ENCODE data around the gene TCEANC2.

Gene TCEANC2

GRCh38 chr1:54008876-54009275 lies 44.5 kb upstream of the TCEANC2 start:
- TF ChIP-seq SIN3A (IDR thresholded peaks at IDR 0.05; ENCODE audit: borderline replicate concordance, insufficient read depth, low read length) (no peak), POLR2AphosphoS5 (IDR thresholded peaks at IDR 0.05; ENCODE audit: low read depth, low read length) (no peak), TAF1 (IDR thresholded peaks at IDR 0.05; ENCODE audit: borderline replicate concordance, insufficient read depth, low read length) (no peak), FOXP2 (optimal IDR thresholded peaks at IDR 0.05; ENCODE audit: borderline replicate concordance, extremely low read depth, extremely low read length, insufficient read depth) (no peak)
- TF ChIP-seq, protein P1, sequence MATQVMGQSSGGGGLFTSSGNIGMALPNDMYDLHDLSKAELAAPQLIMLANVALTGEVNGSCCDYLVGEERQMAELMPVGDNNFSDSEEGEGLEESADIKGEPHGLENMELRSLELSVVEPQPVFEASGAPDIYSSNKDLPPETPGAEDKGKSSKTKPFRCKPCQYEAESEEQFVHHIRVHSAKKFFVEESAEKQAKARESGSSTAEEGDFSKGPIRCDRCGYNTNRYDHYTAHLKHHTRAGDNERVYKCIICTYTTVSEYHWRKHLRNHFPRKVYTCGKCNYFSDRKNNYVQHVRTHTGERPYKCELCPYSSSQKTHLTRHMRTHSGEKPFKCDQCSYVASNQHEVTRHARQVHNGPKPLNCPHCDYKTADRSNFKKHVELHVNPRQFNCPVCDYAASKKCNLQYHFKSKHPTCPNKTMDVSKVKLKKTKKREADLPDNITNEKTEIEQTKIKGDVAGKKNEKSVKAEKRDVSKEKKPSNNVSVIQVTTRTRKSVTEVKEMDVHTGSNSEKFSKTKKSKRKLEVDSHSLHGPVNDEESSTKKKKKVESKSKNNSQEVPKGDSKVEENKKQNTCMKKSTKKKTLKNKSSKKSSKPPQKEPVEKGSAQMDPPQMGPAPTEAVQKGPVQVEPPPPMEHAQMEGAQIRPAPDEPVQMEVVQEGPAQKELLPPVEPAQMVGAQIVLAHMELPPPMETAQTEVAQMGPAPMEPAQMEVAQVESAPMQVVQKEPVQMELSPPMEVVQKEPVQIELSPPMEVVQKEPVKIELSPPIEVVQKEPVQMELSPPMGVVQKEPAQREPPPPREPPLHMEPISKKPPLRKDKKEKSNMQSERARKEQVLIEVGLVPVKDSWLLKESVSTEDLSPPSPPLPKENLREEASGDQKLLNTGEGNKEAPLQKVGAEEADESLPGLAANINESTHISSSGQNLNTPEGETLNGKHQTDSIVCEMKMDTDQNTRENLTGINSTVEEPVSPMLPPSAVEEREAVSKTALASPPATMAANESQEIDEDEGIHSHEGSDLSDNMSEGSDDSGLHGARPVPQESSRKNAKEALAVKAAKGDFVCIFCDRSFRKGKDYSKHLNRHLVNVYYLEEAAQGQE (IDR thresholded peaks at IDR 0.05; ENCODE audit: insufficient read depth in 1 of 2, low read depth in 2 of 2, low read length in 2 of 2) = no peak

DNA sequence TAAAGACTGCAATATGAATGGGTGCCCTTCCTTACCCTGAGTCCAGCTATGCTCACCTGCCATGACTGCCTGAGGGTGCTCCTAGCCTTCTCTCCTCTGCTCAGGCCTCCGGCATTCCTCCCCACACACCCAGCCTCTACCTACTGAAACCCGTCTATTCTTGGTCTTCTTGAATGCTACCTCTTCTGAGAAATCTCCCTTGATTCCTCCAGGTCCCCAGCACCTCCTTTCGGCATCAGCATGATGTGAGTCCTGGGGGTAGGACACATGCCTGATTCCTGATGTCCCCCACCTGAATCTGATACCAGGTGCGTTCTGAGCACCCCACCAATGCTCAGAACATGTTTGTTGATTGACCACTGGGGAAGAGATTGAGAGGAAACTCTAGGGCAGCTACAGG lies 44.0 kb upstream of the TCEANC2 start:
- no peak for TF ChIP-seq TAF1 (IDR thresholded peaks at IDR 0.05; ENCODE audit: borderline replicate concordance, insufficient read depth, low read length)
- TF ChIP-seq, protein P1 (IDR thresholded peaks at IDR 0.05; ENCODE audit: insufficient read depth in 1 of 2, low read depth in 2 of 2, low read length in 2 of 2) = no peak
- TF ChIP-seq POLR2AphosphoS5 (IDR thresholded peaks at IDR 0.05; ENCODE audit: low read depth, low read length) = no peak
- TF ChIP-seq SIN3A (IDR thresholded peaks at IDR 0.05; ENCODE audit: borderline replicate concordance, insufficient read depth, low read length) = no peak
- TF ChIP-seq FOXP2 (optimal IDR thresholded peaks at IDR 0.05; ENCODE audit: borderline replicate concordance, extremely low read depth, extremely low read length, insufficient read depth) = no peak

- TF ChIP-seq, protein P1 (IDR thresholded peaks at IDR 0.05; ENCODE audit: insufficient read depth in 1 of 2, low read depth in 2 of 2, low read length in 2 of 2) = peak; percentile 47 to 51; a peak in 1 of 4 replicates
- TF ChIP-seq TAF1 (IDR thresholded peaks at IDR 0.05; ENCODE audit: borderline replicate concordance, insufficient read depth, low read length) (no peak), POLR2AphosphoS5 (IDR thresholded peaks at IDR 0.05; ENCODE audit: low read depth, low read length) (no peak)
These were observed 42.8 kb upstream of the TCEANC2 start for GRCh38 chr1:54010415-54011117.

DNA sequence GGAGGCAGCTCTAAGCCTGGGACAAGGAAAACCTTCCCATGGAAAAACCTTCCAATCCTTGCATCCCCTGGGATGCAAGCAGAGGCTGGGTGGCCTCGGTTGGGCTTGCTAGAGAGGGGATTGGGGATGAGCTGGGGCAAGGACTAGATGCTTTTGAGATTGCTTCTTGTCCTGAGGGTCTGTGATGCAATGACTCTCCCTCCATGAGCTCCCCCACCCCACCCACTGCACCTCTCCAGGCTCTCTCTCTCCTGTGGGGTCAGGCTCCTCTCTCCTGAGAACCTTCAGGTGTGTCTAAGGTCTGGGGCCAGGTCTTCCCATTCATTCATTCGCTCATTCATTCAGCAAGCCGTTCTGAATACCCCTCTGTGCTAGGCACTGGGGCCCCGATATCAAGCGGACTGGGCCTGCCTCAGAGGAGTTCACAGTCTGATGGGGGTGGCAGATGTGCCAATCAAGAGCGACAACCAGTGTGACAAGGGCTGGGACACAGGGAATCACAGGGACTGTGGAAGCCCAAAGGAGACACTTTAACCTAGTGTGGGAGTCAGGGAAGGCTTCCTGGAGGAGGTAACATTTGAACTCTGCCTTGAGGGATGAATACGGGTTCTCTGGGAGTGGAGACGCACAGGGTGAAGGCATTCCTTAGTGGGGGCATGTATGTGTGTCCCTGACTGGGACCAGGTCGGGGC lies 41.9 kb upstream of the TCEANC2 start:
- TF ChIP-seq FOXP2 (optimal IDR thresholded peaks at IDR 0.05; ENCODE audit: borderline replicate concordance, extremely low read depth, extremely low read length, insufficient read depth) = no peak
- TF ChIP-seq, protein P1 (IDR thresholded peaks at IDR 0.05; ENCODE audit: insufficient read depth in 1 of 2, low read depth in 2 of 2, low read length in 2 of 2) = no peak
- TF ChIP-seq SIN3A (IDR thresholded peaks at IDR 0.05; ENCODE audit: borderline replicate concordance, insufficient read depth, low read length) = no peak
- TF ChIP-seq POLR2AphosphoS5 (IDR thresholded peaks at IDR 0.05; ENCODE audit: low read depth, low read length) = no peak
